Measurements from ENCODE around the gene PAGE2B.
"Not testable (repeated sequence)": the region's sequence is repeated elsewhere in the genome, so short reads cannot be mapped to it uniquely, and the experiment has no call there.

PAGE2B gene

GRCh38 chrX:55067180-55067579, 7.7 kb upstream of the PAGE2B start:
- H3K4me3 Mint-ChIP-seq; H3K27me3 Mint-ChIP-seq; H3K36me3 Mint-ChIP-seq; ATAC-seq (ENCODE audit: low read depth); H3K9me3 Mint-ChIP-seq; H3K4me1 Mint-ChIP-seq; DNase-seq (ENCODE audit: low spot score in 2 of 2); H3K27ac Mint-ChIP-seq: not testable (repeated sequence)

- Mint-ChIP-seq H3K27me3 (peaks cover 2% of the 10 kb centered on the region), H3K36me3 (peaks cover 4% of the 10 kb centered on the region), H3K4me3 (no peak overlapping the region), H3K27ac (no peak overlapping the region), H3K9me3 (peaks cover 3% of the 10 kb centered on the region), H3K4me1 (no peaks in the 10 kb centered on the region)
- ATAC-seq (ENCODE audit: low read depth): no peak
- DNase-seq (ENCODE audit: low spot score in 2 of 2): no peak
Observed at GRCh38 chrX:55072286-55072685, 2.5 kb upstream of the PAGE2B start.

- no peak for ATAC-seq (ENCODE audit: low read depth)
- Mint-ChIP-seq H3K4me3 (no peak within 1 kb of the TSS), H3K27ac (no peak within 1 kb of the TSS), H3K36me3 (peaks cover 1% of the 10 kb centered on the region), H3K4me1 (no peaks in the 10 kb centered on the region), H3K9me3 (no peaks in the 10 kb centered on the region), H3K27me3 (no peaks in the 10 kb centered on the region)
- DNase-seq (ENCODE audit: low spot score in 2 of 2): no peak
Observed at GRCh38 chrX:55088795-55089489, 14.1 kb downstream of the PAGE2B start, which contains the start of gene PAGE2. Gene PAGE2, plus strand, starts transcription at chrX:55089018. Its CDS starts 1,003 bp downstream, at chrX:55090021.

GRCh38 chrX:55098691-55099090, 23.9 kb downstream of the PAGE2B start:
- Mint-ChIP-seq H3K27ac (no peak overlapping the region), H3K27me3 (peaks cover 5% of the 10 kb centered on the region), H3K9me3 (no peaks in the 10 kb centered on the region), H3K4me3 (no peak overlapping the region), H3K4me1 (no peaks in the 10 kb centered on the region), H3K36me3 (no peaks in the 10 kb centered on the region)
- ATAC-seq (ENCODE audit: low read depth) (no peak), DNase-seq (ENCODE audit: low spot score in 2 of 2) (no peak)

DNA sequence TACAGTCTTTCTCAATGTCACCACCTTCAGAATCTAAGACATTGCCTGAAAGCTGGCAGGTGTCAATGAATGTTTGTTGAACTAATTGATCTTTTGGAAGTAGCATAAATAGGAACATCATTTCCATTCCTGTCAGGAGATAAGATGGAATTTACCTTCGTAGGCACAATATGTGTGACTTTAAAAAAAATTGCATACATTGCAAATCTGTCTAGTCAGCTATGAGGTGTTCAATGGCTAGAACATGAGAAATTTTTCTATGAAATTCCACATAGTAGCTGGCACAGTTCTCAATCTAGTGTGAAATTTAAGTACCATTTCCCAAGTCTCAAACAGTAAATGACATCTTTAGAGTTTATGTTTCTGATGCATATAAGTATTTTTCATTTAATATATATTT, 24.3 kb downstream of the PAGE2B start:
- no peaks in the 10 kb centered on the region for H3K36me3 Mint-ChIP-seq
- peaks cover 5% of the 10 kb centered on the region for H3K27me3 Mint-ChIP-seq
- ATAC-seq (ENCODE audit: low read depth) (no peak), DNase-seq (ENCODE audit: low spot score in 2 of 2) (no peak)
- H3K27ac Mint-ChIP-seq: no peak overlapping the region
- peaks cover 1% of the 10 kb centered on the region for H3K9me3 Mint-ChIP-seq
- H3K4me1 Mint-ChIP-seq: no peaks in the 10 kb centered on the region
- no peak overlapping the region for H3K4me3 Mint-ChIP-seq

GRCh38 chrX:55102754-55103153, 27.9 kb downstream of the PAGE2B start:
- Mint-ChIP-seq H3K4me3 (no peak overlapping the region), H3K9me3 (peaks cover 1% of the 10 kb centered on the region), H3K27ac (no peak overlapping the region), H3K4me1 (no peaks in the 10 kb centered on the region), H3K36me3 (no peaks in the 10 kb centered on the region), H3K27me3 (peaks cover 5% of the 10 kb centered on the region)
- ATAC-seq (ENCODE audit: low read depth): no peak
- DNase-seq (ENCODE audit: low spot score in 2 of 2): no peak

DNA sequence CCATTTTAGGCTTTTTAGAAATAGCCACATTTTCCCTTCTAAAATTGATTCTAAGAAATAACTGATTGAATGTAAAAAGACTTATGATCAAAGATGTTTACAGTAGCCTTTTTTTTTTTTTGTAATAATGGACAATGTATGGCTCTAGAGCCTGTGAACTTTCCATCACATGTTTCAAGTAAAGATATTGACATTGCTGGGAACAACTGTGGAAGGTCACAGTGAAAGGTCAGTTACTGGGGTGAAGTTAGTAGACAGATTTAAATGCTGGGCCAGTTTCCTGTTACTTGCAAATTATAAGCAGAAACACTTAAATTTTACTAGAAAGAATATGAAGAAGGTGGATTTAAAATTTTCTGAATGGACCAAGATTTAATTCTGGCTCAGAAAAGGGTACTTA, 32.4 kb downstream of the PAGE2B start:
- peaks cover 1% of the 10 kb centered on the region for H3K9me3 Mint-ChIP-seq
- H3K27ac Mint-ChIP-seq: no peak overlapping the region
- ATAC-seq (ENCODE audit: low read depth) (no peak), DNase-seq (ENCODE audit: low spot score in 2 of 2) (no peak)
- no peak overlapping the region for H3K4me3 Mint-ChIP-seq
- H3K4me1 Mint-ChIP-seq: no peaks in the 10 kb centered on the region
- no peaks in the 10 kb centered on the region for H3K27me3 Mint-ChIP-seq
- H3K36me3 Mint-ChIP-seq: no peaks in the 10 kb centered on the region

DNA sequence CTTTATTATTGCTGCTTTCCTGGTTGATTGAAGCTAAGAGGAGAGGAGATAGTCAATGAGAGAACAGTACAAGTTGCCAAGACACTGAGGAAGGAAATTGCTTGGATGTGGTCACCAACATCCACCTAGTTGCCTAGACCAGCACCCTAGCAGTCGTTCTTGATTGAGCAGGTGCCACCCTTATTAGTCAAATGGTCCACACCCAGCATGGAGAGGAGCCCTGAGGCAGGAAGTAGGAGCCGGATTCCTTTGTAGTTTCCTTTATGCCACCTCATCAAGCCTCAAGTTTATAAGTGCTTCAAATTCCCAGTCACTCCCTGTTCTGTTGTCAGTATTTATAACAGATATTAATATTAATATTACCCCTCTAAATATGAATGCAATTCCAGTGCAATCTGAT, 33.1 kb downstream of the PAGE2B start:
- Mint-ChIP-seq H3K36me3 (no peaks in the 10 kb centered on the region), H3K4me1 (no peaks in the 10 kb centered on the region), H3K9me3 (peaks cover 1% of the 10 kb centered on the region), H3K27ac (no peak overlapping the region), H3K4me3 (no peak overlapping the region), H3K27me3 (no peaks in the 10 kb centered on the region)
- no peak for ATAC-seq (ENCODE audit: low read depth)
- DNase-seq (ENCODE audit: low spot score in 2 of 2): no peak

DNA sequence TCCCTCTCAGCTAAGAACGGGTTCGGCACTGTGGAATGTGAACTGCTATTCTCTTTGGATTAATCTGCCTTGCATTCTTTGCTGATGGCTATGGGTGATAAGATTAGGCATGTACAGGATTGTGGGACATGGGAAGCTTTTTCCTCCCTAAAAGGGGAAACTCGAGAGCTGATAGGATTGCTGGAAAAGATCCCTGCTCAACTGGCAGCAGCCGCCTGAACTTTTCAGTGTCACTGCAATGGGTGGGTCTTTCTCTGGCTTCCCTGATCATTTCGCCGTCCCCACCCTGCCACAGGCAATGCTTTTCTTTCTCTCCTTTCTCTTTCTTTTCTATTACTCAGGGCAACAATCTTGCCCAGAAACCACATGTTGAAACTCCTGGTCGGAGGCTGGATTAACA, 34.5 kb downstream of the PAGE2B start:
- H3K9me3 Mint-ChIP-seq: no peaks in the 10 kb centered on the region
- DNase-seq (ENCODE audit: low spot score in 2 of 2): no peak
- no peak overlapping the region for H3K4me3 Mint-ChIP-seq
- H3K36me3 Mint-ChIP-seq: no peaks in the 10 kb centered on the region
- no peaks in the 10 kb centered on the region for H3K27me3 Mint-ChIP-seq
- no peak overlapping the region for H3K27ac Mint-ChIP-seq
- H3K4me1 Mint-ChIP-seq: no peaks in the 10 kb centered on the region
- ATAC-seq (ENCODE audit: low read depth): no peak

DNA sequence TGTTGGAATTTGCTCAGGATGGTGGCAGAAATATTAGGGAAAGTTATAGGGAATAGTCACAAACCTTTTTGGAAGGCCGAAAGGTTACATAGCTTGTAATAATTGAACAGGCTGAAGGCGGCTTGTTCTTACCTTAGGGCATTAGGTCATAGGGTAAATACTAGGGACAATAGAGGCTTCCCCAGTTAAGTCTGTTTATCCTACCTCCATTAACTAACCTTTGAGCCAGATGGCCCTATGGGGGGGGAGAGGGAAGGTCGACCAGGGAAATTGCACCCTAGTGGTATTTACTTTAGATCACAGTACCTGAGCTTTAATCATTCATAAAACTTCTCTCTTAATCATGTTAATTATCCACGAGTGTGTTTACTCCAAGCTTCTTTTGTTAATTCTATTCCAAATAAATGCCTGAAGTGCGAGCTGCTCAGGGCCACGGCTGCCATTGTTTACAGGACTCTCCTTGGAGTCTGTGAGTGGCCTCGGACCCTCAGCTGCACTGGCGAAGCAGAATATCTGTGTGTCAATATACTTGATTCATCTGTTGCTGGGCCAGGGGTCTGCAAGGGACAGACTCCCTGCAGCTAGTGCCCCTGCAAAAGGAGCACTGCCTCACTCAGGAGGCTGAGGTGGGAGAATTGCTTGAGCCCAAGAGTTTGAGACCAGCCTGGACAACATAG, 36.9 kb downstream of the PAGE2B start:
- no peak overlapping the region for H3K27ac Mint-ChIP-seq
- H3K4me1 Mint-ChIP-seq: no peaks in the 10 kb centered on the region
- H3K4me3 Mint-ChIP-seq: no peak overlapping the region
- no peaks in the 10 kb centered on the region for H3K36me3 Mint-ChIP-seq
- DNase-seq (ENCODE audit: low spot score in 2 of 2) (no peak), ATAC-seq (ENCODE audit: low read depth) (no peak)
- no peaks in the 10 kb centered on the region for H3K9me3 Mint-ChIP-seq
- peaks cover 1% of the 10 kb centered on the region for H3K27me3 Mint-ChIP-seq

DNA sequence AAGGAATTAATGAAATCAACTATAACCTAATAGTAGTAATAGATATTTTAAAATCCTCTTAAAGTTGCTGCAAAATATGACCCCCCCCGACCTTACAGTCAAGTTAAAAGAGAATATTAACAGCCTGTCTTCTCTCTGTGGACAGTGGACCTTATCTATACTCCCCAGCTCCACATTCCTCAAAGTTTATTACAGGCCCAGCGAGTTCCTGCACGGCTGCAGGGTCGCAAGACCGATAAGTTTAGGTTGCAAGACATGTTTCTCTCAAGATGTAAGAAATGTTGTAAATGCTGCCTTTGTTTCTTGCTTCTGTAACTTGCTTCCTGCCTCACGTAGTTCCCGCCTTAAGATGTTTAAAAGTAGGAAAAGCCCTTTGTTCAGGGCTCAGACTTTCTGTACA, 41.8 kb downstream of the PAGE2B start:
- not testable (repeated sequence) for H3K9me3 Mint-ChIP-seq; DNase-seq (ENCODE audit: low spot score in 2 of 2); H3K27ac Mint-ChIP-seq; ATAC-seq (ENCODE audit: low read depth); H3K27me3 Mint-ChIP-seq; H3K4me3 Mint-ChIP-seq; H3K4me1 Mint-ChIP-seq; H3K36me3 Mint-ChIP-seq

- no peaks in the 10 kb centered on the region for H3K36me3 Mint-ChIP-seq
- DNase-seq (ENCODE audit: low spot score in 2 of 2): no peak
- H3K4me1 Mint-ChIP-seq: peaks cover 2% of the 10 kb centered on the region
- no peaks in the 10 kb centered on the region for H3K9me3 Mint-ChIP-seq
- peaks cover 4% of the 10 kb centered on the region for H3K27me3 Mint-ChIP-seq
- H3K4me3 Mint-ChIP-seq: no peak overlapping the region
- ATAC-seq (ENCODE audit: low read depth): no peak
- no peak overlapping the region for H3K27ac Mint-ChIP-seq
Observed at GRCh38 chrX:55118574-55118973, 43.7 kb downstream of the PAGE2B start.

- no peaks in the 10 kb centered on the region for H3K9me3 Mint-ChIP-seq
- no peak for DNase-seq (ENCODE audit: low spot score in 2 of 2)
- no peak overlapping the region for H3K27ac Mint-ChIP-seq
- H3K27me3 Mint-ChIP-seq: peaks cover 4% of the 10 kb centered on the region
- H3K36me3 Mint-ChIP-seq: no peaks in the 10 kb centered on the region
- peaks cover 2% of the 10 kb centered on the region for H3K4me1 Mint-ChIP-seq
- H3K4me3 Mint-ChIP-seq: no peak overlapping the region
- ATAC-seq (ENCODE audit: low read depth): no peak
Observed at GRCh38 chrX:55119271-55119670, 44.4 kb downstream of the PAGE2B start.

DNA sequence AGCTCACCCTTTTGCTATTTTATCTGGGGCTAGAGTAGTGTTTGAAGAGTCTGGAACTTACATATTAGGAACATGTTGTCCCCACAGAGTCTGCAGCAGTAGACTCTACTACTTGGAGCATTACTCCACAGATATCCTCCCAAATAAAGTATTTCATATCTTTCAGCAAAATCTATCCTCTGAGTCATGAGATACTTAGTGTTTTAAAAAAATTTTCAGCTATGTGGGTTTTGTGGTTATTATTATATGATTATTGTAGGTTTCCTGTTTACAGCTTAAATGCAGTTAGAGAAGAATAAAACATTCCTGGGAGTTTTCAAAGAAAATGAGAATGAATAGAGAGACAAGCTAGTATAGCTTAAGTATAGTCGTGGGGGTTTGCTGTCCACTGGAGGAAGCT, 44.9 kb downstream of the PAGE2B start:
- DNase-seq (ENCODE audit: low spot score in 2 of 2): no peak
- no peaks in the 10 kb centered on the region for H3K9me3 Mint-ChIP-seq
- H3K4me1 Mint-ChIP-seq: peaks cover 2% of the 10 kb centered on the region
- no peak overlapping the region for H3K4me3 Mint-ChIP-seq
- no peaks in the 10 kb centered on the region for H3K36me3 Mint-ChIP-seq
- H3K27ac Mint-ChIP-seq: no peak overlapping the region
- ATAC-seq (ENCODE audit: low read depth): no peak
- H3K27me3 Mint-ChIP-seq: peaks cover 2% of the 10 kb centered on the region
